Liver (tissue), 9 donors: ENCODE measurements around the gene TBC1D22B. TPM values are rescaled to one million over a fixed set of nuclear protein-coding genes. Genes with fewer than 3 reads are reported as not detected.

ENCODE experiments used
- DNase-seq: peaks from one replicate; pipeline ENCODE4 v3.0.0-alpha.2; 2017; ENCODE audit warnings: low spot score
- H3K27ac ChIP-seq, 2 donors: one replicate each; pipeline ENCODE4 v1.7.0; 2013; ENCODE audit warnings: inconsistent platforms in 2 of 2, low read length in 2 of 2, control low read depth in 1 of 2, low read depth in 1 of 2, mild to moderate bottlenecking in 1 of 2
- H3K27me3 ChIP-seq, 4 donors: one replicate each; pipeline versions ENCODE4 v1.6.1 to v1.7.0; 2013; ENCODE audit warnings: low read length in 3 of 4, inconsistent platforms in 1 of 4, mild to moderate bottlenecking in 1 of 4, moderate library complexity in 1 of 4; ENCODE audit not compliant: control insufficient read depth in 4 of 4, insufficient read depth in 4 of 4
- H3K36me3 ChIP-seq, 4 donors: one replicate each; pipeline versions ENCODE4 v1.6.1 to v1.7.0; 2013; ENCODE audit warnings: low read length in 3 of 4, mild to moderate bottlenecking in 3 of 4, low read depth in 1 of 4, moderate library complexity in 1 of 4; ENCODE audit not compliant: control insufficient read depth in 4 of 4, insufficient read depth in 3 of 4
- H3K4me1 ChIP-seq, 4 donors: one replicate each; pipeline versions ENCODE4 v1.6.1 to v1.7.0; 2013; ENCODE audit warnings: low read length in 3 of 4, mild to moderate bottlenecking in 3 of 4, moderate library complexity in 1 of 4; ENCODE audit not compliant: control insufficient read depth in 4 of 4, insufficient read depth in 4 of 4
- H3K4me3 ChIP-seq, 3 donors: one replicate each; pipeline versions ENCODE4 v1.6.1 to v1.7.0; 2013; ENCODE audit warnings: low read length in 3 of 3, control low read depth in 1 of 3, low read depth in 1 of 3, mild to moderate bottlenecking in 1 of 3
- H3K9ac ChIP-seq, 2 donors: one replicate each; pipeline ENCODE4 v1.7.0; 2013; ENCODE audit warnings: low read length in 2 of 2, mild to moderate bottlenecking in 2 of 2, moderate library complexity in 2 of 2, control low read depth in 1 of 2, low read depth in 1 of 2
- H3K9me3 ChIP-seq, 4 donors: one replicate each; pipeline versions ENCODE4 v1.6.1 to v1.7.0; 2013; ENCODE audit warnings: low read length in 3 of 4; ENCODE audit not compliant: control insufficient read depth in 4 of 4
- ATF3 ChIP-seq: IDR thresholded peaks from 2 replicates; pipeline ENCODE4 v1.6.1; 2016; ENCODE audit warnings: antibody characterized with exemption
- CTCF ChIP-seq: fragments of 150-350 bp; IDR thresholded peaks from 2 replicates; pipeline ENCODE4 v1.5.1; 2017; ENCODE audit warnings: improper control_type of control experiment, low read depth, low read length; ENCODE audit not compliant: missing input control
- EGR1 ChIP-seq, 2 donors: IDR thresholded peaks; 2 replicates each; pipeline ENCODE4 v1.6.1; 2016 to 2018; ENCODE audit warnings: antibody characterized with exemption in 2 of 2, low read depth in 2 of 2
- FOXA1 ChIP-seq: IDR thresholded peaks from 2 replicates; pipeline ENCODE4 v1.6.1; 2016; ENCODE audit warnings: antibody characterized with exemption
- GABPA ChIP-seq, 2 donors: IDR thresholded peaks in 1 of 2; conservative IDR thresholded peaks in 1 of 2; 2 replicates each; pipeline ENCODE4 v1.6.1; 2016; ENCODE audit warnings: antibody characterized with exemption in 2 of 2, mild to moderate bottlenecking in 1 of 2, moderate library complexity in 1 of 2
- HNF4A ChIP-seq, 2 donors: conservative IDR thresholded peaks; 2 replicates each; pipeline ENCODE4 v1.6.1; 2016; ENCODE audit warnings: antibody characterized with exemption in 2 of 2, mild to moderate bottlenecking in 2 of 2
- JUND ChIP-seq, 2 donors: IDR thresholded peaks; 2 replicates each; pipeline ENCODE4 v1.6.1; 2016; ENCODE audit warnings: antibody characterized with exemption in 2 of 2
- MAX ChIP-seq: IDR thresholded peaks from 2 replicates; pipeline ENCODE4 v1.6.1; 2016; ENCODE audit warnings: antibody characterized with exemption
- NR2F2 ChIP-seq: IDR thresholded peaks from 2 replicates; pipeline ENCODE4 v1.6.1; 2016; ENCODE audit warnings: antibody characterized with exemption
- RAD21 ChIP-seq, 2 donors: IDR thresholded peaks; 2 replicates each; pipeline ENCODE4 v1.6.1; 2016; ENCODE audit warnings: antibody characterized with exemption in 2 of 2, mild to moderate bottlenecking in 2 of 2
- REST ChIP-seq: IDR thresholded peaks from 2 replicates; pipeline ENCODE4 v1.6.1; 2016; ENCODE audit warnings: antibody characterized with exemption, mild to moderate bottlenecking
- RXRA ChIP-seq, 2 donors: IDR thresholded peaks; 2 replicates each; pipeline ENCODE4 v1.6.1; 2017 to 2018; ENCODE audit warnings: antibody characterized with exemption in 2 of 2, mild to moderate bottlenecking in 1 of 2
- YY1 ChIP-seq: IDR thresholded peaks from 2 replicates; pipeline ENCODE4 v1.6.1; 2016; ENCODE audit warnings: antibody characterized with exemption, mild to moderate bottlenecking
- ZBTB33 ChIP-seq: IDR thresholded peaks from 2 replicates; pipeline ENCODE4 v1.6.1; 2016; ENCODE audit warnings: antibody characterized with exemption
- WGBS: extraction: QIAGEN DNeasy Blood & Tissue Kit; methylation state at CpG from one replicate; pipeline ENCODE4 v1.1.7; 2013; 5-methylcytosine and 5-hydroxymethylcytosine counted together
- polyA plus RNA-seq, 2 donors: library from polyadenylated mRNA; stranded (reverse) in 1 of 2; unstranded in 1 of 2; fragments of 200-250 nt in 1 of 2; fragments of >200 nt in 1 of 2; fragmentation: Nextera tagmentation in 1 of 2; extraction: Ambion mirVana in 1 of 2; gene quantifications; one replicate each; pipeline versions ENCODE4 v1.2.1 to v1.2.3, GENCODE V29; 2013 to 2015
- total RNA-seq, 2 donors: library from RNA; depleted of rRNA; stranded (reverse); fragments of >200 nt; gene quantifications; one replicate each; pipeline ENCODE4 v1.2.3, GENCODE V29; 2014
- donor health status: healthy.
- donor health status: healthy.
- donor health status: healthy.
- donor health status: healthy.
- donor health status: healthy.

The TBC1D22B gene
- total and polyA plus RNA-seq, 4 donors, result 1.4 to 10.7 (median 1.9) TPM

GRCh38 chr6:37272834-37273566, 15.4 kb downstream of the TBC1D22B start (continued):
- TF ChIP-seq GABPA (IDR thresholded peaks at IDR 0.05 in 1 of 2, conservative IDR thresholded peaks at IDR 0.05 in 1 of 2) (no peak), RAD21 (IDR thresholded peaks at IDR 0.05) (no peak), EGR1 (IDR thresholded peaks at IDR 0.05; ENCODE audit: low read depth in 2 of 2) (no peak), MAX (no peak), HNF4A (conservative IDR thresholded peaks at IDR 0.05) (no peak), NR2F2 (no peak)

- peaks cover 0 to 4% (median 3%) of the 10 kb centered on the region in 4 donors for H3K36me3 ChIP-seq
- no peak overlapping the region for H3K4me3 ChIP-seq
- H3K27me3 ChIP-seq, result no peaks in the 10 kb centered on the region
- H3K27ac ChIP-seq, result no peak overlapping the region
- no peak overlapping the region for H3K9ac ChIP-seq
- DNase-seq, result no peak
- 82% methylated on average over 3 of the region's 3 CpGs for WGBS
- H3K9me3 ChIP-seq, result no peaks in the 10 kb centered on the region
- H3K4me1 ChIP-seq, result peaks cover 2 to 14% (median 11%) of the 10 kb centered on the region in 4 donors
- TF ChIP-seq ZBTB33 (no peak), EGR1 (IDR thresholded peaks at IDR 0.05; ENCODE audit: low read depth in 2 of 2) (no peak), JUND (IDR thresholded peaks at IDR 0.05) (no peak), CTCF (no peak), HNF4A (conservative IDR thresholded peaks at IDR 0.05) (no peak), ATF3 (no peak), RXRA (IDR thresholded peaks at IDR 0.05) (no peak), YY1 (no peak)
Observed at GRCh38 chr6:37273690-37274089, 16.1 kb downstream of the TBC1D22B start.

- Histone ChIP-seq H3K4me3 (no peak overlapping the region), H3K9me3 (no peaks in the 10 kb centered on the region), H3K36me3 (peaks cover 0 to 4% (median 3%) of the 10 kb centered on the region in 4 donors), H3K9ac (no peak overlapping the region), H3K4me1 (peaks cover 4 to 28% (median 26%) of the 10 kb centered on the region in 4 donors), H3K27me3 (no peaks in the 10 kb centered on the region), H3K27ac (no peak overlapping the region)
- DNase-seq, result no peak
- 98% methylated on average over 1 of the region's 1 CpG for WGBS
- TF ChIP-seq RXRA (IDR thresholded peaks at IDR 0.05) (no peak), EGR1 (IDR thresholded peaks at IDR 0.05; ENCODE audit: low read depth in 2 of 2) (no peak), YY1 (no peak), CTCF (no peak), HNF4A (conservative IDR thresholded peaks at IDR 0.05) (no peak), REST (no peak), MAX (no peak), ATF3 (no peak), FOXA1 (no peak), NR2F2 (no peak)
Observed at GRCh38 chr6:37275350-37275749, 17.8 kb downstream of the TBC1D22B start.
